ENCODE measurements around the gene ADARB2. TPM values are rescaled to one million over a fixed set of nuclear protein-coding genes. Genes with fewer than 3 reads are reported as not detected.

The ADARB2 gene
- polyA plus RNA-seq, 3 donors, result not detected

DNA sequence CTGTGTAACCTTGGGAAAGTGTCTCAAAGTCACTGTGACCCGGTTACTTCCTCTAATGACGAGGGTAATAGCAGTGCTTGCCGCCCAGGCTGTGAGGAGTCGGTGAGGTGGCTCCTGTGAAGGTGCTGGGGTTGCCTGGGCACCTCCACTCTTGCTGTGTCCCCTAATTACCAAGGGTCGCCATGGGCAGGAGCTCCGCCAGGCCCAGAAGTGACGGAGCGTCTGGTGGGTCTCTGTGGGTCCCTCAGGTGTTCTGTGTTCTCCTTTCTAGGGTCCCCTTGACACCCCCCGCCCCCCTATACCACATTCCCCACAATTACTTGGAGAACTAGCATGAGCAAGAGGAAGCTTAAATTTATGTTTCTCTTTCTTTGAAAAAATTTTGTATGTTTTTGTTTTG, 519.7 kb downstream of the ADARB2 start:
- TF ChIP-seq, protein P1, sequence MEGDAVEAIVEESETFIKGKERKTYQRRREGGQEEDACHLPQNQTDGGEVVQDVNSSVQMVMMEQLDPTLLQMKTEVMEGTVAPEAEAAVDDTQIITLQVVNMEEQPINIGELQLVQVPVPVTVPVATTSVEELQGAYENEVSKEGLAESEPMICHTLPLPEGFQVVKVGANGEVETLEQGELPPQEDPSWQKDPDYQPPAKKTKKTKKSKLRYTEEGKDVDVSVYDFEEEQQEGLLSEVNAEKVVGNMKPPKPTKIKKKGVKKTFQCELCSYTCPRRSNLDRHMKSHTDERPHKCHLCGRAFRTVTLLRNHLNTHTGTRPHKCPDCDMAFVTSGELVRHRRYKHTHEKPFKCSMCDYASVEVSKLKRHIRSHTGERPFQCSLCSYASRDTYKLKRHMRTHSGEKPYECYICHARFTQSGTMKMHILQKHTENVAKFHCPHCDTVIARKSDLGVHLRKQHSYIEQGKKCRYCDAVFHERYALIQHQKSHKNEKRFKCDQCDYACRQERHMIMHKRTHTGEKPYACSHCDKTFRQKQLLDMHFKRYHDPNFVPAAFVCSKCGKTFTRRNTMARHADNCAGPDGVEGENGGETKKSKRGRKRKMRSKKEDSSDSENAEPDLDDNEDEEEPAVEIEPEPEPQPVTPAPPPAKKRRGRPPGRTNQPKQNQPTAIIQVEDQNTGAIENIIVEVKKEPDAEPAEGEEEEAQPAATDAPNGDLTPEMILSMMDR (IDR thresholded peaks at IDR 0.05), result no peak
- H3K27me3 ChIP-seq (ENCODE audit: control insufficient read depth in 2 of 2, insufficient read depth in 2 of 2, low read length in 2 of 2), result no peaks in the 10 kb centered on the region
- no peak overlapping the region for H3K9ac ChIP-seq (ENCODE audit: insufficient read depth, low read length, poor library complexity, severe bottlenecking)
- Mint-ChIP-seq H3K36me3 (no peaks in the 10 kb centered on the region), H3K27ac (no peak overlapping the region), H3K9me3 (peaks cover 0 to 8% (median 2%) of the 10 kb centered on the region in 7 donors), H3K4me1 (no peaks in the 10 kb centered on the region), H3K4me3 (no peak overlapping the region), H3K27me3 (ENCODE audit: low read depth in 3 of 3) (peaks cover 0 to 2% (median 0%) of the 10 kb centered on the region in 3 donors)
- H3K4me1 ChIP-seq (ENCODE audit: control insufficient read depth in 1 of 2, insufficient read depth in 2 of 2, low read length in 2 of 2), result no peaks in the 10 kb centered on the region
- no peak overlapping the region for H3K4me2 ChIP-seq (replicated peaks; ENCODE audit: extremely low read depth, low read length, poor library complexity, severe bottlenecking)
- H4K20me1 ChIP-seq (ENCODE audit: insufficient read depth, low read length), result no peaks in the 10 kb centered on the region
- intact Hi-C loops (cut with micrococcal nuclease), result no loop called here
- no peaks in the 10 kb centered on the region for H3K79me2 ChIP-seq (ENCODE audit: insufficient read depth, low read length)
- no peak overlapping the region for H2AFZ ChIP-seq (ENCODE audit: insufficient read depth, low read depth, low read length, poor library complexity, severe bottlenecking)
- H3K9me3 ChIP-seq (replicated peaks in 1 of 2; ENCODE audit: control insufficient read depth in 1 of 2, insufficient read depth in 1 of 2, low read length in 2 of 2), result no peaks in the 10 kb centered on the region
- 82% methylated on average over 4 of the region's 9 CpGs for WGBS (ENCODE audit: insufficient coverage)
- DNase-seq, result no peak
- H3K27ac ChIP-seq (ENCODE audit: low read depth in 1 of 2, low read length in 2 of 2), result no peak overlapping the region
- no peak overlapping the region for H3K4me3 ChIP-seq (replicated peaks in 1 of 3; ENCODE audit: low read depth in 2 of 3, low read length in 3 of 3)
- no peaks in the 10 kb centered on the region for H3K36me3 ChIP-seq (replicated peaks in 1 of 2; ENCODE audit: control insufficient read depth in 1 of 2, insufficient read depth in 2 of 2, low read length in 2 of 2)

DNA sequence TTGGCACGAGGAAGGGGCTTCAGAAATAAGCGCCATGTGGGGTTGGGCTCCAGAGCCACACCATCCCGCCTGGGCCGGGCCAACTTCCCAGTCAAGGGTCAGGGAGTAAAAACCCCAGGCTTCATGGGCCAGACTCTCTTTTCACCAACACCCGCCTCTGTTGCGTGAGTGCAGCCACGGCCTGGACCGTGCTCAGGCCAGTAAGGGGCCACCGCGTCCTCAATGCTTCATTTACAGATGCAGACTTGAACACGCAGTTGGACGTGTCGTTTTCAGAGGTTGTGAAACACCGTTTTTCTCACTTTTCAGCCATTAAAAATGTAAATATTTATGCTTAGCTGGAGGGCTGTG, 520.1 kb downstream of the ADARB2 start:
- H3K4me1 ChIP-seq (ENCODE audit: control insufficient read depth in 1 of 2, insufficient read depth in 2 of 2, low read length in 2 of 2), result no peaks in the 10 kb centered on the region
- no peak overlapping the region for H3K27ac ChIP-seq (ENCODE audit: low read depth in 1 of 2, low read length in 2 of 2)
- H3K36me3 ChIP-seq (replicated peaks in 1 of 2; ENCODE audit: control insufficient read depth in 1 of 2, insufficient read depth in 2 of 2, low read length in 2 of 2), result no peaks in the 10 kb centered on the region
- Mint-ChIP-seq H3K27me3 (ENCODE audit: low read depth in 3 of 3) (peaks cover 0 to 2% (median 0%) of the 10 kb centered on the region in 3 donors), H3K4me3 (no peak overlapping the region), H3K9me3 (peaks cover 0 to 8% (median 2%) of the 10 kb centered on the region in 7 donors), H3K36me3 (no peaks in the 10 kb centered on the region), H3K4me1 (no peaks in the 10 kb centered on the region), H3K27ac (no peak overlapping the region)
- no peaks in the 10 kb centered on the region for H3K27me3 ChIP-seq (ENCODE audit: control insufficient read depth in 2 of 2, insufficient read depth in 2 of 2, low read length in 2 of 2)
- H3K79me2 ChIP-seq (ENCODE audit: insufficient read depth, low read length), result no peaks in the 10 kb centered on the region
- H2AFZ ChIP-seq (ENCODE audit: insufficient read depth, low read depth, low read length, poor library complexity, severe bottlenecking), result no peak overlapping the region
- DNase-seq, result no peak
- no peak overlapping the region for H3K4me3 ChIP-seq (replicated peaks in 1 of 3; ENCODE audit: low read depth in 2 of 3, low read length in 3 of 3)
- no peak overlapping the region for H3K9ac ChIP-seq (ENCODE audit: insufficient read depth, low read length, poor library complexity, severe bottlenecking)
- intact Hi-C loops (cut with micrococcal nuclease), result no loop called here
- no peaks in the 10 kb centered on the region for H3K9me3 ChIP-seq (replicated peaks in 1 of 2; ENCODE audit: control insufficient read depth in 1 of 2, insufficient read depth in 1 of 2, low read length in 2 of 2)
- WGBS (ENCODE audit: insufficient coverage), result 98% methylated on average over 10 of the region's 14 CpGs
- H3K4me2 ChIP-seq (replicated peaks; ENCODE audit: extremely low read depth, low read length, poor library complexity, severe bottlenecking), result no peak overlapping the region
- no peaks in the 10 kb centered on the region for H4K20me1 ChIP-seq (ENCODE audit: insufficient read depth, low read length)
- TF ChIP-seq, protein P1 (IDR thresholded peaks at IDR 0.05), result no peak
